Activated CD8-positive, alpha-beta T cell treated with anti-CD3 and anti-CD28 coated beads for 36 hours (primary cell): ENCODE results near the gene ACER2. TPM values are rescaled to one million over a fixed set of nuclear protein-coding genes. Genes with fewer than 3 reads are reported as not detected.
A peak's percentile ranks its signal among the peaks of the same experiment; 100 is the strongest.
"Not testable (repeated sequence)": the region's sequence is repeated elsewhere in the genome, so short reads cannot be mapped to it uniquely, and the experiment has no call there.

ENCODE experiments used
- ATAC-seq: fragments of 200-7000 bp; cut with Tn5 transposase; one replicate; pipeline ENCODE4 v1.10.0; 2021; ENCODE audit warnings: mild to moderate bottlenecking, moderate library complexity
- CTCF ChIA-PET: fragments of 350-600 bp; sonication (Branson Sonifier 250); formaldehyde crosslinking; loops from one replicate; lab custom pipeline; 2021; ENCODE audit warnings: antibody characterized with exemption; lab: Charles Lee
- POLR2A ChIA-PET: fragments of 350-600 bp; sonication (Branson Sonifier 250); formaldehyde crosslinking; loops from one replicate; lab custom pipeline; 2021; ENCODE audit warnings: antibody characterized with exemption; lab: Charles Lee
- DNase-seq: peaks from one replicate; pipeline ENCODE4 v3.0.0-alpha.2; 2020
- H3K27ac Mint-ChIP-seq: one replicate; pipeline ENCODE4 v1.8.0; 2021; ENCODE audit warnings: mild to moderate bottlenecking, mixed read lengths
- H3K27me3 Mint-ChIP-seq: one replicate; pipeline ENCODE4 v1.8.0; 2021; ENCODE audit warnings: mixed read lengths
- H3K36me3 Mint-ChIP-seq: one replicate; pipeline ENCODE4 v1.8.0; 2021; ENCODE audit warnings: low read depth, mixed read lengths
- H3K4me1 Mint-ChIP-seq: one replicate; pipeline ENCODE4 v1.8.0; 2021; ENCODE audit warnings: low read depth, mixed read lengths
- H3K4me3 Mint-ChIP-seq: one replicate; pipeline ENCODE4 v1.8.0; 2021; ENCODE audit warnings: mild to moderate bottlenecking, moderate library complexity, mixed read lengths
- H3K9me3 Mint-ChIP-seq: one replicate; pipeline ENCODE4 v1.8.0; 2021; ENCODE audit warnings: mixed read lengths
- CTCF ChIP-seq: fragments of 200-600 bp; IDR thresholded peaks from one replicate; pipeline ENCODE4 v1.8.0; 2022; ENCODE audit warnings: antibody characterized with exemption, mild to moderate bottlenecking
- intact Hi-C: fragments of 100-400 bp; cut with micrococcal nuclease; formaldehyde crosslinking; loops from one replicate; pipeline ENCODE4 v1.10.0; 2022
- total RNA-seq, 2 experiments: library from RNA; stranded (reverse); gene quantifications; one replicate each; pipeline ENCODE4 v1.2.3, GENCODE V29; 2021

Gene ACER2
- total RNA-seq, 2 experiments from 2014 or later = 1.2 to 1.4 TPM

DNA sequence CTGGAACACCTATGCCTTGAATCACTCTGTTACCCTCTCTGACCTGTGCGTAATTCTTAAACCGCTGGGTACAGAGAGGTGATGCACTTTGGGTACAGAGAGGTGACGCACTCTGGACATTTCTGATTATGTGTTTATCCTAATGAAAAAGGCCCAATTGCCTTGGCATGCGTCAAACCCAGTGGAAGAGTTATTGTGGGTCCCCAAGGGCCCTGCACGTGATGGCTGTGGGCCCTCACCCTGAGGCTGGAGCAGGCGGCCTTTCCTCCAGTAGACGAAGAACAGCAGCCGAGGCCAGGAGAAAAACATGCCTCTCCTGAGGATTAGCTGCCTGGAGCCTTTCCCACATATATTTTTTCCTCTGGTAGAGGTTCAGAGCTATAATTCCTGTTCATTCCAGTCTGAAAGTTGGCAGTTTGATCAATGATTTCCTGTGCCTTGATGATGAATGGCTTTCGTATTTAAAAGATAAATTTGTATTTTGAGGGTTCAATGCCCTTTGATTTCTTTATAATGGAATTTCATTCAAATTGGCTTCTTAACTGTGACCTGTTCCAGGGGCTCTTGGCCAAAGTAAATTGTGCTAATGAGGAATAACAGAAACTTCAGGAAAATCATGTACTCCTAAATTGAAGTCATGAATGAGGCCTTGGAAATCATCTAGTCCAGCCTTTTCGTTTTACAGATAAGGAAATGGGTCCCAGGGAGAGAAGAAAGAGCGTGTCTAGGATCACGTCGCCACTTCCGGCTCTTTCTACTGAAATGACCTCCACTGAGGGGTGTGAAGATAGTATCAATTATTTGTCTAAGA lies 22.8 kb downstream of the ACER2 start:
- no peak for ATAC-seq
- TF ChIP-seq CTCF = no peak
- Mint-ChIP-seq H3K27ac (no peak overlapping the region), H3K4me1 (no peaks in the 10 kb centered on the region), H3K9me3 (no peaks in the 10 kb centered on the region), H3K36me3 (no peaks in the 10 kb centered on the region), H3K27me3 (no peaks in the 10 kb centered on the region), H3K4me3 (no peak overlapping the region)
- DNase-seq = no peak
- CTCF ChIA-PET = interaction anchor here (0.9 to 1.9 kb wide), 2 partner anchors 26 to 34 kb away, joined by 3 to 8 read pairs; no protein-coding TSS in a partner anchor
- POLR2A ChIA-PET = interaction anchor here (1.2 kb wide), 1 partner anchor 52 kb away, joined by 6 read pairs; the partner anchor contains the start of gene RPS6
- intact Hi-C loops = no loop called here

GRCh38 chr9:19432473-19432872 lies 23.7 kb downstream of the ACER2 start:
- Mint-ChIP-seq H3K4me3 (no peak overlapping the region), H3K9me3 (no peaks in the 10 kb centered on the region), H3K27me3 (no peaks in the 10 kb centered on the region), H3K36me3 (no peaks in the 10 kb centered on the region), H3K27ac (no peak overlapping the region), H3K4me1 (no peaks in the 10 kb centered on the region)
- intact Hi-C loops = no loop called here
- ATAC-seq (no peak), DNase-seq (no peak)
- ChIA-PET POLR2A (no interaction called here), CTCF (no interaction called here)
- TF ChIP-seq CTCF = no peak

DNA sequence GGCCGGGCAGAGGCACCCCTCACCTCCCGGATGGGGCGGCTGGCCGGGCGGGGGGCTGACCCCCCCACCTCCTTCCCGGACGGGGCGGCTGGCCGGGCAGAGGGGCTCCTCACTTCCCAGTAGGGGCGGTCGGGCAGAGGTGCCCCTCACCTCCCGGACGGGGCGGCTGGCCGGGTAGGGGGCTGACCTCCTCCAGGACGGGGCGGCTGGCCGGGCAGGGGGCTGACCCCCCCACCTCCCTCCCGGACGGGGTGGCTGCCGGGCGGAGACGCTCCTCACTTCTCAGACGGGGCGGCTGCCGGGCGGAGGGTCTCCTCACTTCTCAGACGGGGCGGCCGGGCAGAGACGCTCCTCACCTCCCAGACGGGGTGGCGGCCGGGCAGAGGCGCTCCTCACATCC lies 24.9 kb downstream of the ACER2 start:
- H3K27ac Mint-ChIP-seq, ATAC-seq, H3K36me3 Mint-ChIP-seq: not testable (repeated sequence)

DNA sequence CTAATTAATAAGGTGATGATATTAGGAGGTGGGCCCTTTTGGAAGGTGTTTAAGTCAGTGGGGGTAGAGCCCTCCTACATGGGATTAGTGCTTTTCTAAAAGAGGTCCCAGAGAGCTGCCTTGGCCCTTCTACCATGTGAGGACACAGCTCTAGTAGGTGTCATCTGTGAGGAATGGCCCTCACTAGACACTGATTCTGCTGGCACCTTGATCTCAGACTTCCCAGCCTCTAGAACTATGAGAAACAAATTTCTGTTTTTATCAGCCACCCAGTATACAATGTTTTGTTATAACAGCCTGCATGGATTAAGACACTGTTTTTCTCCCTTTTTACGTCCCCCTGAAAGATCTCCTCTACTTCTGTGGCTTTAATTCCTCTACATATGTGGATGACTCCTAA lies 31.6 kb downstream of the ACER2 start:
- POLR2A ChIA-PET = interaction anchor here (0.8 to 2.0 kb wide), 3 partner anchors 27 to 61 kb away, joined by 3 to 10 read pairs (median 6); partner anchors contain the start of gene RPS6
- Mint-ChIP-seq H3K9me3 (no peaks in the 10 kb centered on the region), H3K4me1 (peaks cover 10% of the 10 kb centered on the region), H3K27ac (no peak overlapping the region), H3K4me3 (no peak overlapping the region), H3K36me3 (peaks cover 4% of the 10 kb centered on the region), H3K27me3 (no peaks in the 10 kb centered on the region)
- TF ChIP-seq CTCF = no peak
- ATAC-seq = no peak
- no peak for DNase-seq
- CTCF ChIA-PET = interaction anchor here (3.2 kb wide), 1 partner anchor 24 kb away, joined by 19 read pairs; no protein-coding TSS in a partner anchor
- intact Hi-C loops = no loop called here

More for the DNA sequence above, 24.9 kb downstream of the ACER2 start:
- DNase-seq, H3K9me3 Mint-ChIP-seq, POLR2A ChIA-PET, intact Hi-C loops, H3K27me3 Mint-ChIP-seq, H3K4me1 Mint-ChIP-seq, H3K4me3 Mint-ChIP-seq, CTCF ChIA-PET: not testable (repeated sequence)

- Mint-ChIP-seq H3K4me1 (peaks cover 10% of the 10 kb centered on the region), H3K27me3 (no peaks in the 10 kb centered on the region), H3K4me3 (peak overlapping the region; percentile 57), H3K36me3 (peaks cover 4% of the 10 kb centered on the region), H3K9me3 (no peaks in the 10 kb centered on the region), H3K27ac (peak overlapping the region; percentile 64)
- ChIA-PET POLR2A (interaction anchor here (0.8 to 2.0 kb wide), 2 partner anchors 27 to 61 kb away, joined by 3 to 6 read pairs; partner anchors contain the start of gene RPS6), CTCF (interaction anchor here (1.6 to 3.4 kb wide), 4 partner anchors 16 to 24 kb away, joined by 3 to 23 read pairs (median 18); no protein-coding TSS in a partner anchor)
- no peak for DNase-seq
- no peak for TF ChIP-seq CTCF
- ATAC-seq = peak; percentile 20
- intact Hi-C loops = no loop called here
Measured at GRCh38 chr9:19440823-19441580, 32.2 kb downstream of the ACER2 start.
